HL-60 (cell line): ENCODE data around the gene ATP6V1C2.

Experiments used
- DNase-seq, 2 experiments: peaks; one replicate each; pipeline ENCODE4 v3.0.0-alpha.2; 2010 to 2020; ENCODE audit warnings: low read depth in 1 of 2, low spot score in 1 of 2
- H3K27ac ChIP-seq: fragments of 250-450 bp; sonication (Bioruptor Pico); replicated peaks from 2 replicates; pipeline ENCODE4 v1.5.1; 2020; ENCODE audit warnings: mild to moderate bottlenecking, moderate library complexity
- H3K27me3 ChIP-seq: fragments of 250-450 bp; sonication (Bioruptor Pico); 2 replicates; pipeline ENCODE4 v1.5.1; 2021; ENCODE audit warnings: mild to moderate bottlenecking, moderate library complexity; ENCODE audit not compliant: insufficient read depth, poor library complexity, severe bottlenecking
- H3K4me3 ChIP-seq: replicated peaks from 2 replicates; pipeline ENCODE4 v1.5.1; 2011; ENCODE audit warnings: mild to moderate bottlenecking, control low read depth, low read length; ENCODE audit not compliant: insufficient read depth
- GABPA ChIP-seq: IDR thresholded peaks from 2 replicates; pipeline ENCODE4 v1.6.1; 2012; ENCODE audit warnings: low read depth
- POLR2AphosphoS5 ChIP-seq: IDR thresholded peaks from 2 replicates; pipeline ENCODE4 v1.6.1; 2012; ENCODE audit warnings: low read depth
- SPI1 ChIP-seq: IDR thresholded peaks from 2 replicates; pipeline ENCODE4 v1.6.1; 2012; ENCODE audit warnings: low read depth, mild to moderate bottlenecking, borderline replicate concordance
- TF ChIP-seq, protein P1 (sequence below): IDR thresholded peaks from 2 replicates; pipeline ENCODE4 v1.6.1; 2012; ENCODE audit warnings: low read depth; ENCODE audit not compliant: insufficient replicate concordance
- TF ChIP-seq, protein P2 (sequence below): IDR thresholded peaks from one replicate; pipeline ENCODE4 v1.5.1; 2011; ENCODE audit warnings: low read length, control low read depth, inconsistent platforms; ENCODE audit not compliant: insufficient read depth

ATP6V1C2 gene

DNA sequence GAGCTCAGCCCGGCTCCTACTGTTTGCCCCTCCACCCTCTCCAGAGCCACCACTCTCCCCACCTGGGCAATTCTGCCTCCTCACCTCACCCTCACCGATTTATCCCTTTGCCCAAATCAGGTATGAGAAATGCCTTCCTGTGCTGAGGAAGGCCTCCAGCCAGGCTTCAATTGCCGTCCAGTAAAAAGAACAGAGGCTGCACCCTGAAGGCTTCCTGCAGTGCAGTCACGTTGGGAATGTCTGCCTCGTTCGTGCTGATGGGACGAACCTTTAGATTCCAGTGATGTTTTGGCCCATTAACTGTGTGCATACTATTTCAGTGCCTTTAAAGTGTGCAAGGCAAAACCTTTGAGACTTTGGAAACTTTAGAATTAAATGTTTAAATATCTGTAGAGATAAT, 34.2 kb downstream of the ATP6V1C2 start:
- H3K4me3 ChIP-seq, result no peak overlapping the region
- TF ChIP-seq SPI1, result no peak
- no peak for DNase-seq

DNA sequence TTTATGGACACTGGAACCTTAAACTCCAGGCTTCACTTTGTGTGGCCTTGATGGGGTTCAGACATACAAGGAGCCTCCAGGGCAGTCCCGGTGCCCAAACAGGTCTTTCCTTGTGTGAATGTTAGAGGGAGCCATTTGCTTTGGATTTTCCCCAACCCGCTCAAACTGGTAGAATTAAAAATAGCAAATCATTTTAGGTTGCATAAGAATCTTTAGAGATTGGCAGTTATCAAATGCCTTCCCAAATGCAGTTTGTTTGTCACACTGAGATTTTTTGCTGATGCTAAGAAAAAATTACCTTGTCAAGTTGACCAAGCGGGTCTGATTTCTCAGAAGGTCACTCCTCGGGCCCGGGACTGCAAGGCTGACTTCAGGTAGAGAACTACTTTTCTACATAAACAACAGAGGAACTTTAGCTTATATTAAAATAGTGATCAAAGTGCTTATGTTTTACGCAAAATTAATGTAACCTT, 36.4 kb downstream of the ATP6V1C2 start:
- Histone ChIP-seq H3K27ac (no peak overlapping the region), H3K27me3 (no peaks in the 10 kb centered on the region), H3K4me3 (no peak overlapping the region)
- no peak for TF ChIP-seq GABPA
- TF ChIP-seq, protein P1, sequence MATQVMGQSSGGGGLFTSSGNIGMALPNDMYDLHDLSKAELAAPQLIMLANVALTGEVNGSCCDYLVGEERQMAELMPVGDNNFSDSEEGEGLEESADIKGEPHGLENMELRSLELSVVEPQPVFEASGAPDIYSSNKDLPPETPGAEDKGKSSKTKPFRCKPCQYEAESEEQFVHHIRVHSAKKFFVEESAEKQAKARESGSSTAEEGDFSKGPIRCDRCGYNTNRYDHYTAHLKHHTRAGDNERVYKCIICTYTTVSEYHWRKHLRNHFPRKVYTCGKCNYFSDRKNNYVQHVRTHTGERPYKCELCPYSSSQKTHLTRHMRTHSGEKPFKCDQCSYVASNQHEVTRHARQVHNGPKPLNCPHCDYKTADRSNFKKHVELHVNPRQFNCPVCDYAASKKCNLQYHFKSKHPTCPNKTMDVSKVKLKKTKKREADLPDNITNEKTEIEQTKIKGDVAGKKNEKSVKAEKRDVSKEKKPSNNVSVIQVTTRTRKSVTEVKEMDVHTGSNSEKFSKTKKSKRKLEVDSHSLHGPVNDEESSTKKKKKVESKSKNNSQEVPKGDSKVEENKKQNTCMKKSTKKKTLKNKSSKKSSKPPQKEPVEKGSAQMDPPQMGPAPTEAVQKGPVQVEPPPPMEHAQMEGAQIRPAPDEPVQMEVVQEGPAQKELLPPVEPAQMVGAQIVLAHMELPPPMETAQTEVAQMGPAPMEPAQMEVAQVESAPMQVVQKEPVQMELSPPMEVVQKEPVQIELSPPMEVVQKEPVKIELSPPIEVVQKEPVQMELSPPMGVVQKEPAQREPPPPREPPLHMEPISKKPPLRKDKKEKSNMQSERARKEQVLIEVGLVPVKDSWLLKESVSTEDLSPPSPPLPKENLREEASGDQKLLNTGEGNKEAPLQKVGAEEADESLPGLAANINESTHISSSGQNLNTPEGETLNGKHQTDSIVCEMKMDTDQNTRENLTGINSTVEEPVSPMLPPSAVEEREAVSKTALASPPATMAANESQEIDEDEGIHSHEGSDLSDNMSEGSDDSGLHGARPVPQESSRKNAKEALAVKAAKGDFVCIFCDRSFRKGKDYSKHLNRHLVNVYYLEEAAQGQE, result no peak
- TF ChIP-seq POLR2AphosphoS5, result no peak
- TF ChIP-seq, protein P2, sequence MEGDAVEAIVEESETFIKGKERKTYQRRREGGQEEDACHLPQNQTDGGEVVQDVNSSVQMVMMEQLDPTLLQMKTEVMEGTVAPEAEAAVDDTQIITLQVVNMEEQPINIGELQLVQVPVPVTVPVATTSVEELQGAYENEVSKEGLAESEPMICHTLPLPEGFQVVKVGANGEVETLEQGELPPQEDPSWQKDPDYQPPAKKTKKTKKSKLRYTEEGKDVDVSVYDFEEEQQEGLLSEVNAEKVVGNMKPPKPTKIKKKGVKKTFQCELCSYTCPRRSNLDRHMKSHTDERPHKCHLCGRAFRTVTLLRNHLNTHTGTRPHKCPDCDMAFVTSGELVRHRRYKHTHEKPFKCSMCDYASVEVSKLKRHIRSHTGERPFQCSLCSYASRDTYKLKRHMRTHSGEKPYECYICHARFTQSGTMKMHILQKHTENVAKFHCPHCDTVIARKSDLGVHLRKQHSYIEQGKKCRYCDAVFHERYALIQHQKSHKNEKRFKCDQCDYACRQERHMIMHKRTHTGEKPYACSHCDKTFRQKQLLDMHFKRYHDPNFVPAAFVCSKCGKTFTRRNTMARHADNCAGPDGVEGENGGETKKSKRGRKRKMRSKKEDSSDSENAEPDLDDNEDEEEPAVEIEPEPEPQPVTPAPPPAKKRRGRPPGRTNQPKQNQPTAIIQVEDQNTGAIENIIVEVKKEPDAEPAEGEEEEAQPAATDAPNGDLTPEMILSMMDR, result no peak
- TF ChIP-seq SPI1, result no peak
- no peak for DNase-seq

More for the DNA sequence above, 34.2 kb downstream of the ATP6V1C2 start:
- Histone ChIP-seq H3K27me3 (no peaks in the 10 kb centered on the region), H3K27ac (no peak overlapping the region)

DNA sequence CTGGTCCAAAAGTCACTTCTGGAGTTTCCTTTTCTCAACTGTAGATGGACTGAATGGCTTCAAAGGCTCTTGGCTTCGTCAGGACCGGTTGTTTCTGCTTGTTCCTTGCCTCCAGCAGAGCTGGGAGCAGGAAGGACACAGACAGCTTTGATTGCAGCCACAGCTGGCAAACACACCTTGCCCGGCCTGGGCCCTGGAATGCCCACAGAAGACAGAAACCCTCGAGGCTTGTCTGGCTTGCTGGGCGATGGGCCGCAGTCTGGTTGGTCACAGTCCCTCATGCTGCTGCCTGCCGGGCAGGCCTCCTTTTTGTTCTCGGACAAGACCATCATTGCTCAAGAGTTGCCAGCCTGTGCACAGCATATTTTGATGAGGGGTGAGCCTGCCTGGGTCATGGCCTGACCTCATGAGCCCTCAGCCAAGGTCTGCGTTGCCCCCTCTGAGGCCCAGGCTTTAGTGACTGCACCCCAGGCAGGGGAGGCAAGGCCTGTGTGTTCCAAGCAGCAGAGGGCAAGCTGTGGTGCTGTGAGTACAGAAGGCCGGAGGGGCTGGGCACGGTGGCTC, 37.8 kb downstream of the ATP6V1C2 start:
- DNase-seq, result no peak
- TF ChIP-seq SPI1 (no peak), POLR2AphosphoS5 (no peak), GABPA (no peak)
- TF ChIP-seq, protein P2, result no peak
- TF ChIP-seq, protein P1, result no peak
- H3K4me3 ChIP-seq, result no peak overlapping the region
- H3K27me3 ChIP-seq, result peaks cover 2% of the 10 kb centered on the region
- H3K27ac ChIP-seq, result no peak overlapping the region

GRCh38 chr2:10760794-10761504, 39.5 kb downstream of the ATP6V1C2 start:
- TF ChIP-seq GABPA (no peak), POLR2AphosphoS5 (no peak), SPI1 (no peak)
- TF ChIP-seq, protein P1, result no peak
- TF ChIP-seq, protein P2, result no peak
- DNase-seq, result no peak
- Histone ChIP-seq H3K27ac (no peak overlapping the region), H3K4me3 (no peak overlapping the region), H3K27me3 (peaks cover 4% of the 10 kb centered on the region)
